Suppressor macrophage treated with lipopolysaccharide for 4 hours (primary cell): Measurements from ENCODE around the gene CLSTN2.
A peak's percentile ranks its signal among the peaks of the same experiment; 100 is the strongest.

Experiments
- DNase-seq: peaks from one replicate; pipeline ENCODE4 v3.0.0-alpha.2; 2020

Gene CLSTN2

DNA sequence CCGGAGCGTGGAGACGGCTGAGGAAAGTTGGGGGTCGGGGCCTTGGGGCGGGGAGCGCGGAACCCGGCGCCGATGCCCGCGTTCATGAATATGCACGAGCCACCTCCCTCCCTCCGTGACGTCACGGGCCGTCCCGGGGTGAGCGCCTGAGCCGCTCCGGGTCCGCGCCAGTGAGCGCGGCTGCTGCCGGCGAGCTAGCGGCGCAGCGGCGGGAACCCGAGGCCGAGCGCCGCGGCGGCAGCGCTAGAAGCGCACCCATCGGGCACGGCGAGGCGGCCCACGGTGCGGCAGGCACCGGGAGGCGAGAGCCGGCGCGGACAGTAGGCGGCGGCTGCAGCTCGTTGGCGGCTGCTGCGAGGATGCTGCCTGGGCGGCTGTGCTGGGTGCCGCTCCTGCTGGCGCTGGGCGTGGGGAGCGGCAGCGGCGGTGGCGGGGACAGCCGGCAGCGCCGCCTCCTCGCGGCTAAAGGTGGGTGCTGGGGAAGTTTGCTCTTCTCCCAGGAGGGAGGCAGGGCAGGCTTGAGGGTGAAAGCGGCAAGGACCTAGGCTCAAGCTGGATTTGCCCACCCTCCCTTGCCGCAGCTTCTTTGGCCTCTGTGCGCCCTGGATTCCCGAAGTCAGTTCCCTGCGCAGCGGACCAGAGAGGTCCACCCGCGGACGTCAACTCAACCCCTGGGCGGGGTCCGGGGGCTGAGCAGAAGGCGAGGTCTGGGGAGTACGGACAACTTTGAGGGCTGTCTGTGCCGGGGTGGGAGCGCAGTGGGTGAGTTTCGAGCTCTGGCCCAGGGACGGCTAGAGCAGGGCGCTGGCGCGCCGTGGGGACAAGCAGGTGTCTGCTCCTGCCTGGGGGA lies at the start of gene CLSTN2:
Gene CLSTN2 (plus strand): TSS at position 170 of the 850 bp plus-strand sequence.
- peak; percentile 30 for DNase-seq

DNA sequence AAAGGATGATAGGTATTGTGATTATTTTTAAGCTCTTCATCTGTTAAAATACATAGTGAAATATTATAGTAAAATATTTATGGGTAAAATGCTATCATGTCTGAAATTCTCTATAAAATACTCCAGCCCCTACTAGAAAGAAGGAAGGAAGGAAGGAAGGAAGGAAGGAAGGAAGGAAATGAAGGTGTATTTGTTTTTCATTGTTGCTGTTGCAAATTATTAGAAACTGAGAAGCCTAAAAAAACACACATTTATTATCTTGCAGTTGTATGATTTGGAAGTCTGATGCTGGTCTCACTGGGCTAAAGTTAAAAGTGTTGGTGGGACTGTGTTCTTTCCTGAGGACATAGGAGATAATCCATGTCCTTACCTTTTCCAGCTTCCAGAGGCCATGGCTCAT lies 47.6 kb upstream of the CLSTN2 start:
- no peak for DNase-seq

DNA sequence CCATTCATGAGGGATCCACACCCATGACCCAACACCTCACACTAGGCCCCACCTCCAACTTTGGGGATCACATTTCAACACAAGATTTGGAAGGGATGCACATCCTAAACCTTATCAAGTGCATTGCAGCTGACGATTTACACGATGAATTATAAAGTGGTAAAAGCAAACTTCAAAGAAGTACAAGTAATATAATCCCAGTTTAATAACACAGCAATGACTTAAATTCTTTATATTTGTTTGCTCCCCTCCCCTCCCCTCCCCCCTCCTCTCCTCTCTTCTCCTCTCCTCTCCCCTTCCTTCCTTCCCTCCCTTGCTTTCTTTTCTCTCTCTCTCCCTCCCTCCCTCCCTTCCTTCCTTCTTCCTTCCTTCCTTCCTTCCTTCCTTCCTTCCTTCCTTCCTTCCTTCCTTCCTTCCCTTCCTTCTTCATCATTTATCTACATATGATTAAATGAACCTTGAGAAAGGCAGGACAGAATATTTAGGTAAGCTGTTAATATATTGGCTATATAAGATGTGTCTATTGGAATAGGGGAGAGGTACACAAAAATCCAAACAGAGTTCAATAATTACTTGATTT lies 46.3 kb upstream of the CLSTN2 start:
- no peak for DNase-seq

GRCh38 chr3:139893267-139893962 lies 41.6 kb upstream of the CLSTN2 start:
- DNase-seq: no peak

DNA sequence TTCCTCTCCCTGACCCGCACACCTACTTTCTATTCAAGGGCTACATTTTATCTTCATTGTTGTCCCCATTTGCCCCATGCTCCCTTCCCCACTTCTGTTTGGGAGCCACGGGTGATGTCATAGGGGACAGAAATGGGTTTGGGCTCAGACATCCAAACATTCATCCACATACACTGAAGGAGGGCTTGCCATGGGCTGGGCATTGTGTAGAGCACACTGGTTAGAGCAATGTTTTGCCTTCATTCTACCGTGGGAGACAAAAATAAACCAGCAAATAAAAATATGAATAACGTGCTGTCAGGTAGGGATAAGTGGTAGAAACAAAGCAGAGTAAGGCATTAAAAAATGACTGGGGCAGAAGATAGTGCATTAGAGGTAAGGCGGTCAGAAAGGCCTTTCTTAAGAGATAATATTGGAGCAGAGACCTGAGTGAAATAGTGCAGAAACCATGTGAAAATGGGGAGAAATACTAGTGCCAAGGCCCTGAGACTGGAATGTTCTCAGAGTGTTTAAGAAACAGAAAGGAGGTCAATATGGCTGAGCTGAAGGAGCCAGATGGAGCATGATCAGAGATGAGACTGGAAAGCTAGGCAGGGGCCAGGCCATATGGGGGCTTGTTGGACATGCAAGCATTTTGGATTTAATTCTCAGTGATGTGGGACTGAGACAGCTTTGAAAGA lies 40.9 kb upstream of the CLSTN2 start:
- no peak for DNase-seq

GRCh38 chr3:139894643-139894989 lies 40.4 kb upstream of the CLSTN2 start:
- no peak for DNase-seq

- DNase-seq: no peak
These were observed 37.2 kb upstream of the CLSTN2 start for GRCh38 chr3:139897759-139898158.

GRCh38 chr3:139906418-139906817 lies 28.6 kb upstream of the CLSTN2 start:
- DNase-seq: no peak

DNA sequence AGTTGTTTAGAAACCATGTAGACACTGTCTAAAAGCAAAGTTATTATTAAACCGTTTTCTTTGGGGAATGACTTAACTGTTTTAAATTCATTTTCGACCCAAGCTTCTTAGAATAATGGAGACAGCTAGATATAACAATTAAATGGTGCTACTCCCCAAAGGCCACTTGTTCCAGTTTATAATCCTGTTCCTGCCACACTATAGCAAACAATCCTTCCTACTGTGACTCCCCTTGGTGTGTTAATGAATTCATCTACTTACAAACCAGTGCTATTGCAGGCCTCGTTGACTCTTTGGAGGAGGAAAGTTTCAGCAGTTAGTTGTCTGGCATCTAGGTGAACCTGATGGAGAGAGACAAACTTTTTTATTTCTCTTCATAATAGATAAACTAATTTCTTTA lies 25.2 kb upstream of the CLSTN2 start:
- no peak for DNase-seq

DNA sequence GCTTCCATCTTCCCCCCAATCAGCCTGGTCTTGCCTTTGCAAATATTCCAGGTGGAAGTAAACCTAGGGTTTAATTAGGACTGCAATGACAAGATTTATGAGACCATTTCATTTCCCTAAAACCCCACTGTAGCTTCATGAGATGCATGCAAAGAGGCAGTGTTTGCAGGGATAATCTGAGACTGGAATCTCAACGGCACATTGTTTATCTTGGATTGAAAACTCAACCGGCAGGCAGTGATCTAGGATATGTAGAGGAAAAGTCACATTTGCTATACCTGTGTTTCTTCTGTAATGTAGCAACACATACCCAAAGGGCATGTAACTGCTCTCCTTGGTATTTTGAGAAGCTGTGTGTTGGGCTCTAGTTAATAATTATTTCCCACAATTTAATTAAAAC lies 18.7 kb upstream of the CLSTN2 start:
- no peak for DNase-seq

- DNase-seq: no peak
These were observed 17.7 kb upstream of the CLSTN2 start for GRCh38 chr3:139917226-139917785.

GRCh38 chr3:139928708-139929505 lies 6.1 kb upstream of the CLSTN2 start:
- no peak for DNase-seq

GRCh38 chr3:139930211-139930610 lies 4.8 kb upstream of the CLSTN2 start:
- DNase-seq: no peak

- DNase-seq: no peak
These were observed 1.2 kb upstream of the CLSTN2 start for GRCh38 chr3:139933766-139934165.

- DNase-seq: no peak
These were observed 371 bp upstream of the CLSTN2 start for GRCh38 chr3:139934613-139935015.

DNA sequence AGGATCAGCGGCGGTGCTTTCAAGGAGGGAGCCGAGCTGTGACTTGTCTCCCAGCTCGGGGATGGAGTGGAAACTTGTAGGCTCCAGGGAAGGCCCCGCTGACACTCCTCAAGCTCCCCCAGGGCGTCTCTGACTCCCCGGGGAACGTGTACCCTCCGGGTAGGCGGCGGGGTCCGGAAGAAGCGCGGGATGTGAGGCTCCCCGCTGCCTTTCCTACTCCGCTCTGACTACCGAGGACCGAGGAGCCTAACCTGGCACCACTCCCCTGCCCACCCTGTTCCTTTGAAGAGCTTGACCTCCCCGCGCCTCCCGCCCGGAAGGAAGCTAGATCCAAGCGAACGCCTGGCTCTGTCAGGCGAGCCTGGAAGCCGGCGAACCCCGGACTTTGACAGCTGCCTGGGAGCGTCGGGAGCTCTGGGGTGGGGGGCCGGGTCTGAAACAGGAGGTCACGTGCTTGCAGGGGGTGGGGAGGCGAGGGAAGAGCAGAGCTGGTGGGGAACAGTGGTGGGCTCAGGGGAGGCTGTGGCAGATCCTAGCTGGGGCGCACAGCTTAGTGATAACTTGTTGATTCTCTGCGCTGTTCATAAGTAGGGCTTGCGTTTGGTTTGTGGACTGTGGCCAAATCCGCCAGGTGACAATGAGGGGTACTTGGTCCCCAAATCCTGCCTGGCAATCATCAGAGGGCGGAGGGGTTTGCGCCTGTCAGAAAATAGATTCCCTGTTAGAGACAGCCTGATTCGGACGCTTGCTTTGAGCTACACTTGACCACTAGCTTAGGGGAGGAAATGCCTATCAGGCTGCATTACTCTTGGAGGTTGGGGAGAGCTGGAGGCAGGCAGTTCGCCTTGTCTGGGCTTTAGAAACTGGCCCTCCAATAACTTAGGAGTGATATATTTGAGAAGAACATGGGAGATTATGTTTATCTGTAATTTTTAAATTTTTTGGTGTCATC lies 1.2 kb downstream of the CLSTN2 start:
- no peak for DNase-seq

GRCh38 chr3:139937674-139938279 lies 2.8 kb downstream of the CLSTN2 start:
- peak; percentile 61 for DNase-seq

- DNase-seq: no peak
These were observed 4.8 kb downstream of the CLSTN2 start for GRCh38 chr3:139939681-139940190.

DNA sequence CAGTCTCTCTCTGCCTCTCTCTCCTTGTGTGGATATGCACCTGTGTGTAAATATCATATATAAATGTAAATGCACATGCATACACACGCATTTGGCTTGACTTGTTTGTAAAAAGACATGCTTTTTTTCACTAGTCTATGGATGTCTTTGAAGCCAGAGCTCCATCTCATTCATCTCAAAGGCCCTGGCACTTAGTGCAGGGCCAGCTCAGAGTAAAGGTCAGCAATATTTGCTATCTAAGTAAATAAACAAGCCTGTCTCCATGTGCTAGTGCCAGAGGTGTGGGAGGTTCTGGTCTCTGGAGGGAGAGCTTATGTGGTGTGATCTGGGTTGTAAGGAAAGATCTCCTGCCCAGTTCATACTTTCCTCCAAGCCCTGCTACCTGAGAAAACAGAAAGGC lies 5.6 kb downstream of the CLSTN2 start:
- DNase-seq: no peak

DNA sequence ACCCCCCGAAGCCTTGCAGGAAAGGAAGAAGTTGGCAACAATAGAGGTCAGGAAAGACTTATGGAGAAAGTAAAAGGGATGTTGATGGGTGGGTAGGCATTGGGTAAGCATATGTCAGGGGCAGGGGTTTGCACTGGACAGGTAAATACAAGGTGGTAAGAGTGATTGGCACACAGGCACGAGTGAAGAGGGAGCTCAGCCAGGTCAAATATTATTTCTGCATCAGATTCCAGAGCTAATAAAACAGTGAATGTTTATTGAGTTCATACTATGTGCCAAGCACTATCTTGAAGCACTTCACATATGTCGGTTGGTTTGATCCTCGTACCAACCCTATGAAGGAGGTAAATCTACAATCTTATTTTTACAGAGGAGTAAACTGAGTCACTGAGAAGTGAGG lies 6.6 kb downstream of the CLSTN2 start:
- DNase-seq: no peak
